HepG2 (cell line): ENCODE measurements around the gene TMEM221. TPM values are rescaled to one million over a fixed set of nuclear protein-coding genes. Genes with fewer than 3 reads are reported as not detected.
A peak's percentile ranks its signal among the peaks of the same experiment; 100 is the strongest.

Source experiments
- ARHGAP35 ChIP-seq: sonication (generic); formaldehyde crosslinking; IDR thresholded peaks from 2 replicates; pipeline ENCODE4 v1.9.0; 2022; ENCODE audit warnings: mild to moderate bottlenecking, inconsistent platforms, moderate library complexity, missing genetic modification reagents, borderline replicate concordance
- ARNT ChIP-seq: fragments of 450-650 bp; IDR thresholded peaks from 2 replicates; pipeline ENCODE4 v1.6.1; 2017
- CEBPB ChIP-seq: IDR thresholded peaks from 2 replicates; pipeline ENCODE4 v1.6.1; 2011; ENCODE audit warnings: low read depth, low read length, improper control_type of control experiment, borderline replicate concordance
- GABPA ChIP-seq, 2 experiments: IDR thresholded peaks; 2 replicates each; pipeline ENCODE4 v1.6.1; 2011 to 2016; ENCODE audit warnings: low read depth in 2 of 2, low read length in 1 of 2, missing biosample characterization in 1 of 2, missing genetic modification characterization in 1 of 2
- HDAC2 ChIP-seq: sonication (generic); formaldehyde crosslinking; IDR thresholded peaks from 2 replicates; pipeline ENCODE4 v1.4.0; 2020; ENCODE audit warnings: missing genetic modification reagents
- MAFK ChIP-seq, 2 experiments: IDR thresholded peaks in 1 of 2; conservative IDR thresholded peaks in 1 of 2; 2 replicates each; pipeline ENCODE4 v1.6.1; 2011; ENCODE audit warnings: improper control_type of control experiment in 2 of 2, low read length in 2 of 2
- MTF2 ChIP-seq: sonication (generic); formaldehyde crosslinking; IDR thresholded peaks from 2 replicates; pipeline ENCODE4 v1.5.0; 2020; ENCODE audit warnings: missing genetic modification reagents, borderline replicate concordance
- NCOA5 ChIP-seq: sonication (generic); formaldehyde crosslinking; IDR thresholded peaks from 2 replicates; pipeline ENCODE4 v1.4.0; 2020; ENCODE audit warnings: missing genetic modification reagents
- NR2C2 ChIP-seq: sonication (generic); formaldehyde crosslinking; IDR thresholded peaks from 2 replicates; pipeline ENCODE4 v1.4.0; 2020; ENCODE audit warnings: missing genetic modification reagents, mild to moderate bottlenecking, moderate library complexity, borderline replicate concordance
- RBFOX2 ChIP-seq: fragments of 200-400 bp; formaldehyde crosslinking; IDR thresholded peaks from 2 replicates; pipeline ENCODE4 v1.6.1; 2017; ENCODE audit warnings: low read depth, mild to moderate bottlenecking, low read length
- SRSF4 ChIP-seq: fragments of 200-400 bp; formaldehyde crosslinking; IDR thresholded peaks from one replicate; pipeline ENCODE4 v1.6.1; 2018; ENCODE audit warnings: mild to moderate bottlenecking, low read depth, low read length, moderate library complexity; ENCODE audit not compliant: poor library complexity, severe bottlenecking
- THYN1 ChIP-seq: sonication (generic); formaldehyde crosslinking; IDR thresholded peaks from 2 replicates; pipeline ENCODE4 v1.8.1; 2023; ENCODE audit warnings: low read depth, mild to moderate bottlenecking, moderate library complexity, missing genetic modification reagents, borderline replicate concordance
- YEATS4 ChIP-seq: sonication (generic); formaldehyde crosslinking; IDR thresholded peaks from 2 replicates; pipeline ENCODE4 v1.4.0; 2020; ENCODE audit warnings: missing genetic modification reagents, borderline replicate concordance
- ZKSCAN8 ChIP-seq: IDR thresholded peaks from 2 replicates; pipeline ENCODE4 v1.6.1; 2016; ENCODE audit warnings: borderline replicate concordance, missing genetic modification reagents, missing compliant biosample characterization
- ZNF282 ChIP-seq: fragments of 450-650 bp; IDR thresholded peaks from 2 replicates; pipeline ENCODE4 v1.6.1; 2018; ENCODE audit not compliant: partially characterized antibody
- ZNF33A ChIP-seq: sonication (generic); formaldehyde crosslinking; IDR thresholded peaks from 2 replicates; pipeline ENCODE4 v1.5.1; 2020; ENCODE audit warnings: missing genetic modification reagents, mild to moderate bottlenecking, moderate library complexity, borderline replicate concordance
- ZNF564 ChIP-seq: sonication (generic); formaldehyde crosslinking; IDR thresholded peaks from 2 replicates; pipeline ENCODE4 v1.8.1; 2023; ENCODE audit warnings: mild to moderate bottlenecking, missing genetic modification reagents
- ZNF792 ChIP-seq: IDR thresholded peaks from 2 replicates; pipeline ENCODE4 v1.6.1; 2016
- polyA plus RNA-seq, 8 experiments: library from polyadenylated mRNA; depleted of rRNA in 3 of 8; stranded (reverse) in 7 of 8; unstranded in 1 of 8; fragments of >200 nt; fragmentation: Illumina TruSeq in 4 of 8; extraction: Trizol in 4 of 8; gene quantifications; 2 replicates each; pipeline versions ENCODE4 v1.2.1 to v1.2.3, GENCODE V29; 2011 to 2016; ENCODE audit warnings: low read depth in 4 of 8, missing spikeins in 1 of 8, mixed read lengths in 1 of 8; ENCODE audit not compliant: insufficient read depth in 1 of 8
- total RNA-seq, 5 experiments: library from RNA; depleted of rRNA; stranded (reverse); fragments of >200 nt; fragmentation: Illumina TruSeq; extraction: Trizol; gene quantifications; 2 replicates each; pipeline ENCODE4 v1.2.3, GENCODE V29; 2016; ENCODE audit warnings: low read depth in 1 of 5
- TF ChIP-seq, protein P1 (sequence below): sonication (generic); formaldehyde crosslinking; IDR thresholded peaks from 2 replicates; pipeline ENCODE4 v1.5.1; 2020; ENCODE audit warnings: missing genetic modification reagents, mild to moderate bottlenecking, borderline replicate concordance
- TF ChIP-seq, protein P2 (sequence below): sonication (generic); formaldehyde crosslinking; IDR thresholded peaks from 2 replicates; pipeline ENCODE4 v1.4.0; 2020; ENCODE audit warnings: low read depth, mild to moderate bottlenecking, missing genetic modification reagents
- TF ChIP-seq, protein P3 (sequence below): sonication (generic); formaldehyde crosslinking; IDR thresholded peaks from 2 replicates; pipeline ENCODE4 v1.5.0; 2020; ENCODE audit warnings: missing genetic modification reagents, mild to moderate bottlenecking, borderline replicate concordance

Gene TMEM221
- total and polyA plus RNA-seq, 2 of the 13 experiments (the other 11 are each of a cell fraction or from before 2014, with no cell fraction given): 0.33 to 0.77 TPM

DNA sequence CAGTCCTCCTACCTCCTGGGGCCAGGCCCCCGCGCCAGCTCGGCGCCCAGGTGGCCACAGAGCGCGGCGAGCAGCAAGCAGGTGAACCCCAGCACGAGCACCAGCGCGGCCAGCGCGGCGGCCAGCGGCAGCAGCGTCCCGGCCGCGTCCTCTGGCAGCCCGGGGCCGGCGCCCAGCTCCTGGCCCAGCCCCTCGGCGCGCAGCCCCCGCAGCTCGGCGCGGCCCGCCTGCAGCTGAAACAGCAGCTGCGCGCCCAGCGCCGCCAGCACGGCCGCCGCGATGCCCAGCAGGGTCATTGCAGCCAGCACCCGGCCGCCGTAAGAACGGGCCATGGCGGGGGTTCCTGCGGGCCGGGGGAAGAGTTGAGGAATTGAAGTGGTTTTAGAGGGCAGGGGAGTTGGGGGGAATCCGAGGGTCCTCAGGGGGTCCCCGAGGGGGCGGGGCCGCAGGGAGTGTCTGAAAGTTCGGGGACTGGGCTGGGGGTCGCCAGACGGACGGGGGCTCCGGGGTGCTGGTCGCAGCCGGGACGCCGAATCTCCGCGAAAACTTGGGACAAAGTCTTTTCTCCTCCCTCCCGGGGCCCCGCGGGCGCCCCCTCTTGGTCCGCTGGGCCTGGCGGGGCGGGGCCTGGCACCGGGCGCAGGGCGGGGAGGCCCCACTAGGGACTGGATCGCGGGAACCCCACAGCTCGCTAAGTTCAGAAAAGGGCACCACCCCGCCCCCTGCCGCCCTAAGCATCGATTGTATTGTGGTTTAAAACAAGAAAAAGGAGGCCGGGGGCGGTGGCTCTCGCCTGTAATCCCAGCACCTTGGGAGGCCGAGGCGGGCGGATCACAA lies at the start of gene TMEM221 (continued):
- no peak for TF ChIP-seq GABPA (IDR thresholded peaks at IDR 0.05; ENCODE audit: low read depth, low read length)
- TF ChIP-seq GABPA (CRISPR knock-in tag; IDR thresholded peaks at IDR 0.05; ENCODE audit: low read depth): no peak
- TF ChIP-seq SRSF4: no peak
- no peak for TF ChIP-seq ZNF33A (CRISPR knock-in tag)
- TF ChIP-seq ZKSCAN8 (CRISPR knock-in tag): no peak
- TF ChIP-seq NR2C2 (CRISPR knock-in tag): peak; percentile 86
- no peak for TF ChIP-seq ZNF282
- TF ChIP-seq ZNF564 (CRISPR knock-in tag): no peak
- no peak for TF ChIP-seq ZNF792 (CRISPR knock-in tag)
- no peak for TF ChIP-seq MTF2 (CRISPR knock-in tag)
- TF ChIP-seq YEATS4: no peak
- no peak for TF ChIP-seq ARNT
- no peak for TF ChIP-seq THYN1 (CRISPR knock-in tag)
- TF ChIP-seq CEBPB: no peak
- TF ChIP-seq, protein P1, sequence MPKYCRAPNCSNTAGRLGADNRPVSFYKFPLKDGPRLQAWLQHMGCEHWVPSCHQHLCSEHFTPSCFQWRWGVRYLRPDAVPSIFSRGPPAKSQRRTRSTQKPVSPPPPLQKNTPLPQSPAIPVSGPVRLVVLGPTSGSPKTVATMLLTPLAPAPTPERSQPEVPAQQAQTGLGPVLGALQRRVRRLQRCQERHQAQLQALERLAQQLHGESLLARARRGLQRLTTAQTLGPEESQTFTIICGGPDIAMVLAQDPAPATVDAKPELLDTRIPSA (CRISPR knock-in tag): no peak
- TF ChIP-seq, protein P2, sequence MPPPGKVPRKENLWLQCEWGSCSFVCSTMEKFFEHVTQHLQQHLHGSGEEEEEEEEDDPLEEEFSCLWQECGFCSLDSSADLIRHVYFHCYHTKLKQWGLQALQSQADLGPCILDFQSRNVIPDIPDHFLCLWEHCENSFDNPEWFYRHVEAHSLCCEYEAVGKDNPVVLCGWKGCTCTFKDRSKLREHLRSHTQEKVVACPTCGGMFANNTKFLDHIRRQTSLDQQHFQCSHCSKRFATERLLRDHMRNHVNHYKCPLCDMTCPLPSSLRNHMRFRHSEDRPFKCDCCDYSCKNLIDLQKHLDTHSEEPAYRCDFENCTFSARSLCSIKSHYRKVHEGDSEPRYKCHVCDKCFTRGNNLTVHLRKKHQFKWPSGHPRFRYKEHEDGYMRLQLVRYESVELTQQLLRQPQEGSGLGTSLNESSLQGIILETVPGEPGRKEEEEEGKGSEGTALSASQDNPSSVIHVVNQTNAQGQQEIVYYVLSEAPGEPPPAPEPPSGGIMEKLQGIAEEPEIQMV: no peak
- no peak for TF ChIP-seq RBFOX2
- no peak for TF ChIP-seq ARHGAP35 (CRISPR knock-in tag)
- TF ChIP-seq MAFK (conservative IDR thresholded peaks at IDR 0.05 in 1 of 2, IDR thresholded peaks at IDR 0.05 in 1 of 2; ENCODE audit: low read length in 2 of 2): no peak
- TF ChIP-seq, protein P3, sequence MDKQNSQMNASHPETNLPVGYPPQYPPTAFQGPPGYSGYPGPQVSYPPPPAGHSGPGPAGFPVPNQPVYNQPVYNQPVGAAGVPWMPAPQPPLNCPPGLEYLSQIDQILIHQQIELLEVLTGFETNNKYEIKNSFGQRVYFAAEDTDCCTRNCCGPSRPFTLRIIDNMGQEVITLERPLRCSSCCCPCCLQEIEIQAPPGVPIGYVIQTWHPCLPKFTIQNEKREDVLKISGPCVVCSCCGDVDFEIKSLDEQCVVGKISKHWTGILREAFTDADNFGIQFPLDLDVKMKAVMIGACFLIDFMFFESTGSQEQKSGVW: no peak
- TF ChIP-seq NCOA5 (CRISPR knock-in tag): no peak
- TF ChIP-seq HDAC2 (CRISPR knock-in tag): 0 out of 2 replicates have a peak, but pooled peaks have one; percentile 12
